ENCODE results near the gene PDXK.
"Not testable (repeated sequence)": the region's sequence is repeated elsewhere in the genome, so short reads cannot be mapped to it uniquely, and the experiment has no call there.

PDXK gene

DNA sequence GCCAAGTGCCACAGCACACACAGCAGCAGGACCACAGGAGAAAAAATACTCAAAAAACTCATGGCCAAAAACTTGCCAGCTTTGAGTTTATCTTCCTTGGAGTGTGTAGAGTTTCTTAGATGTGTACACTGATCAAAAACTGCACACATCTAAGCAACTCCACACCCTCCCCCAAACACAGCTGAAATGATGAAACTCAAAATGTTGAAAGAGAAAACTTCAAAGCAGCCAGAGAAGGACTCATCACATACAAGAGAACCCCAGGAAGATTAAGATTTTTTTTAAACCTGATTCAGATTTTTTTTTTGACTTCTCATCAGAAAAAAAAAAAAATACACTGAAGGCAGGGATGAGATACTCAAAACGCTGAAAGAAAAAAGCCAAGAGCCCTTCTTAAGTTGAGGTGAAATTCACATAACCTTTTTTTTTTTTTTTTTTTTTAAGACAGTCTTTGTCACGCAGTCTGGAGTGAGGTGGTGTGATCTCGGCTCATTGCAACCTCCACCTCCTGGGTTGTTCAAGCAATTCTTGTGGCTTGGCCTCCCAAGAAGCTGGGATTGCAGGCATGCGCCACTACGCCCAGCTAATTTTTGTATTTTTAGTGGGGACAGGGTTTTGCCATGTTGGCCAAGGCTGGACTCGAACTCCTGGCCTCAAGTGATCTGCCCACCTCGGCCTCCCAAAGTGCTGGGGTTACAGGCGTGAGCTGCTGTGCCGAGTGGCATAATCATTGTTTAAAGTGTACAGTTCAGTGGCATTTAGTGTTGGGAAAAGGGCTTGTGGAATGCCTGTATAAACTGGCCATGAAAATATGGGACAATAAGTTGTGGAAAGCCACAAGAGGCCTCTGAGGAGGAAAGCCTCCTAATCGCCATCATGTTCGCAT, 20.9 kb upstream of the PDXK start:
- no peak for DNase-seq

DNA sequence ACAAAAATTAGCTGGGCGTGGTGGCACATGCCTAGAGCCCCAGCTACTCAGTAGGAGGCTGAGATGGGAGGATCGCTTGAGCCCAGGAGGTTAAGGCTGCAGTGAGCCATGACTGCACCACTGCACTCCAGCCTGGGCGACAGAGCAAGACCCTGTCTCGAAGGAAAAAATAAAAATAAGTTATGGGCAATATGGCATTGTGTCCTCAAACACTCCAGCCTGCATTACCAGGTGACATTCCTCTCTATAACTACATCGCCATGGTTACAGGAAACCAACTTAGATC, 19.5 kb upstream of the PDXK start:
- not testable (repeated sequence) for DNase-seq

DNA sequence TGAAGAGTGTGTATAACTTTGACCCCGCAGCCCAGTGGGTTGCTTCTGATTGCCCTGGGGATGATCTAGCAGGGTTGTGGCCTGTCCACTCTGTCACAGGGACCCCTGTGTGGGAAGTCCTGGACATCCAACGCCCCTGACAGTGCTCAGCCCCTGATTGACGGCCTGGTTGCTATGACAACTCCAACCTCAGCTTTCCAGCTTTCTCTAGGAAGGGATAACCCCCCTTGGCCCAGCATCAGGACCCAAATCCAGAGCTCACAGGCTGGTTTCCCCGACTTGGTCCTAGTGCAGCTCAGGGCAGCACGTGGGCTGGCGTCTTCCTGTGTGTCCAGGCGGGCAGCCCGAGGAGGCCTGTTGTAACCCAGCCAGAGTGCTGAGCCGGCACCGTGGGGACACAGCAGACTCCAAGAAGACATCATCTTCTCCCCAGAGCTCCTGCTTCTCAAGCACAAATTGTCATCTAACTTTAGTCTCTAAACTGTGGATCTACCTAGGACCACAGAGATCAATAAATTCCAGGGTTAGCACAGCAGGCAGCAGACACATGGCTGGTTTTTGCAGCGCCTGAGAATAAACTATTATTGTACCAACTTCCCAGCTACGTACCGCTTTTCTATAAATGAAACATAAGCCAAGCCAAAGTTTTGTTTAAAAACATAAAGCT, 18.9 kb upstream of the PDXK start:
- no peak for DNase-seq

DNA sequence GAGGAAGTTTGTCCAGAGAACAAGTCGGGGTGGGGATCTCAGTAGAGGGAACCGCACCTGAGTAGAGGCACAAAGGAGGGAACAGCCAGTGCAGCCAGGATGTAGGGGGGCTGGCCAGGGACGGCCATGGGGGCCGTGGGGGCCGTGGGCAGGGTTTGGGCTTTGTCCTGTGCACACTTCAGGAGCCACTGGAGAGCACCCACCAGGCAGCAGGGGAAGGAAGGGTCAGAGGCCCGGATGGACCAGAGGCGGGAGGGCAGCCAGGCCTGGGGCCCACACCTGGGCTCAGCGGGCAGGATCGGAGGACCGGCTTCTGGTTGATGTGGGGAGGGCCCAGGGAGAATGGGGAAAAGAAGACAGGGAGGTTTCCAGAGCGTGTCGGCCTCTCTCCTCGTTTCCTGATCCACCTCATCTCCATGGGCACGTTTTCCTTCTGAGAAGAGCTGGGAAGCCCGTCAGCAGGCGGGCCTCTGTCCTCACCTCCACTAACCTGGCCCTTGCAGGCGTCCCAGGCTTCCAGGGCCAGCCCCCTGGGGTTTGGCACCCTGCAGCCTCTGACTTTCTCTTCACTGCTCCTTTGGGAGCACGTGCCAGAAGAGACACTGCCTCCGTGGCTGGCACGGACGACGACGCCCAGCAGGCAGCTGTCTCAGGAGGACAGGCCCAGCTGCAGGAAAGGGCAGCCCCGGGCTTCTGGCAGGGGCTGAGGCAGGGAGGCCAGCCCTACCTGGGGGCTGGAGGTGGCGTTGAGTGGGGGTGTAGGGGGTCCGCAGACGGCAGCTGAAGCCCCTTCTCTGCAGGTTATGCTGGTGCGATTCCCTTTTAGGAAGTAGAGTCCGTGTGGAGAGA, 16.8 kb upstream of the PDXK start:
- DNase-seq = no peak

DNA sequence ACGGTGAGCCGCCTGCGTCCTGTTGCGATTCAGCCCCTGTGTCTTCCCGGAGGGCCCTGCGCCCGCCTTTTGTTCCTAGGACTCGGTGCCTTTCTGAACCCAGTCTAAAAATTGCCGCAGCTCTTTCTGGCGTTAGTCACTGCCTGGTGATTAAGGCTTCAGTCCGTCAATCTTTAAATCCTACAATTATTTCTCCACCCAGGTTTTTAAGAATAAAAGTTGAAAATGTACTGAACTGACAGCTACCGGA, 16.2 kb upstream of the PDXK start:
- DNase-seq = no peak

DNA sequence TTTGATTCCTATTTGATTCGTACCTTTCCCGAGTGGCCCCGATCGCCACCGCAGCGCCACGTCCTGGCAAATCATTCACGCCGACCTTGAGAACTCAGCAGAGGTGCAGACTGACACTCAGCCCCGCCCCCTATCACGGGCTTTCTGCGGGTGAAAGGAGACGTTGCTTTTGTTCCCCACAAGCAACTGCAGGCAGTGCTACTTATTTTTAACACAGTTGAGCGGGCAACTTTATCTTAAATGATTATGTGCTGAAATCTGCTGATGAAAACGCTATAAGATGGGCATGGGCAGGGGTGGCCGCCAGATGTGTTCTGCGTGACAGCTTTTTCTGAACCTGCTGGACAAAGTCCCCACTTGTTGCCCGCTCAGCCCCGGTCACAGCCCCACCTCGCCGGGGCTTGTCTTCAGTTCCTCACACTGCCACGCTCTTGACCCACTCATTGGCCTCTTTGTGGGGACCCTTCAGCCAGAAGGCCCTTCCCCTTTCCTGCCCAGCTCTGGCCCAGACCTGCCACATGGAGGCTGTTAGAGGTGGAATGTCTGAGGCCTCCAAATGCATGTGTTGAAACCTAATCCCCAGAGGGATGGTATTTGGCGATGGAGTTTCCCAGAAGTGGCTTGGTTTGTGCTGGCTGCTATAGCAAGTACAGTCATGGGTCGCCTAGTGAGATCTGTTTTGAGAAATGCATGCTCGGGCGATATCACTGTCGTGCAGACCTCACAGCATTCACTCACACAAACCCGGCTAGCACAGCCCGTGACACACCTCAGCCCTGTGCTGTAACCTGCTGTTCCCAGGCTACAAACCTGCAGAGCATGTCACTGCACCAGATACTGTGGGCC, 15.7 kb upstream of the PDXK start:
- DNase-seq = no peak

DNA sequence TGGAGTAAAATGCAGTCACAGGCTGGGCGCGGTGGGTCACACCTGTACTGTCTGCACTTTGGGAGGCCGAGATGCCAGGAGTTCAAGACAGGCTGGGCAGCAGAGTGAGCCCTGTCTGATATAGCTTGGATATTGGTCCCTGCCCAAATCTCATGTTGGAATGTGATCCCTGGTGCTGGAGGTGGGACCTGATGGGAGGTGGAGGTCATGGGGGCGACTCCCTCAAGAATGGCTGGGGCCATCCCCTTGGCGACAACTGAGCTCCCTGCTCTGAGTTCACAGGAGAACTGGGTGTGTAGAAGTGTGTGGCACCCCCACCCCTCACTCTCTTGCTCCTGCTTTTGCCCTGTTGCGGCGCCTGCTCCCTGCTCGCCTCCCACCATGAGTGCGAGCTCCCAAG, 11.5 kb upstream of the PDXK start:
- DNase-seq = no peak

DNA sequence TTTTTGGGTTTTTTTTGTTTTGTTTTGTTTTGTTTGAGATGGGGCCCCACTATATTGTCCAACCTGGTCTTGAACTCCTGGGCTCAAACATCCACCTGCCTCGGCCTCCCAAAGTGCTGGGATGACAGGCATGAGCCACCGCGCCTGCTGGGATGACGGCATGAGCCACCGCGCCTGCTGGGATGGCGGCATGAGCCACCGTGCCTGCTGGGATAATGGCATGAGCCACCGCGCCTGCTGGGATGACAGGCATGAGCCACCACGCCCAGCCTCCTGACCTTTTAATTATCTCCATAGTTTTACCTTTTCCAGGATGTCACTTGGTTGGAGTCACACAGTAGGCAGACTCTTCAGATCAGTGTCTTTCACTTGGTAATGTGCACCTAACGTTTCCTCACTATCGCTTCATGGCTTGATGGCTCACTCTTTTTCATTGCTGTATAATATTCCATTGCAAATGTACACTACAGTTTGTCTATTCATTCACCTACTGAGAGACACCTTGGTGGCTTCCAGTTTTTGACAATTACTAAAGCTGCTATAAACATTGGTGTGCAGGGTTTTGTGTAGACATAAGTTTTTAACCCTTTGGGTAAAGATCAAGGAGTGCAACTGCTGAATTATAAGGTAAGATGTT, 10.1 kb upstream of the PDXK start:
- DNase-seq = no peak

DNA sequence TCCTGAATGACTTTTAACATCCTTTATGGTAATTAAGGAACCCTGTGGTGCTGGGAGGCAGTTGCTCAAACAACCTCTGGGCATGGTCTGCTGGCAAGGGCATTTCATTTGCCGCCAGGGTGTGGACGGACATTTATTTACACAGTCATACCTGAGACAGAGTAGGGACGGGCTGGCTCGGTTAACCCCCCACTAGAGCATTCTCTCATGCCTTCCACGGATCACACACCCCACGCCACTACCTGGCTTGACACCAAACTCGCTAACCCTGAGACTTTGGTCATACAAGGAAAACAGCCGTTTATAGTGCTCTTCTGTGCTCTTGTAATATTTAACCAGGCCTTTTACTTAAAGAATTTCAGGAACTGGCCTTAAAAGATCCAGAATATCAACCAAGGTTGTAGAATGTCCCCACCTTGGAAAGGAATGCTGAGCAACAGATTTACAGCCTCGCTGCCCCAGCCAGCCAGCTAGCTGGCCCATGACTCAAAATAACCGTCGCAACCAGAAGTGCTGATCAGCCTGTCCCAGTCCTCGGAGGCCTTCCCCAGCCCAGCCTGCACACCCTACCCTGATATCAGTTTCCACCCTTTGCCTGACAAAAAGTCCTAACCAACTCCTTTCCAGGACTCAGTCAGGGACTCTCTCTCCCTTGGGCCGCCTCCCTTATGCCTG, 6.5 kb upstream of the PDXK start:
- DNase-seq = no peak

DNA sequence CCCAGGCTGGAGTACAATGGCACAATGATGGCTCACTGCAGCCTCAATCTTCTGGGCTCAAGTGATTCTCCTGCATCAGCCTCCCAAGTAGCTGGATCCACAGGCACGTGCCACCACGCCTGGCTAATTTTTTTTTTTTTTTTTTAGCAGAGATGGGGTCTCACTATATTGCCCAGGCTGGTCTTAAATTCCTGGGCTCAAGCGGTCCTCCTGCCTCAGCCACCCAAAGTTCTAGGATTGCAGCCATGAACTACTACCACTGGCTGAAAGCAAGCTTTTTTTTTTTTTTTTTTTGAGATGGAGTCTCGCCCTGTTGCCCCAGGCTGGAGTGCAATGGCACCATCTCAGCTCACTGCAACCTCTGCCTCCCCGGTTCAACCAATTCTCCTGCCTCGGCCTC, 5.8 kb upstream of the PDXK start:
- DNase-seq = not testable (repeated sequence)

DNA sequence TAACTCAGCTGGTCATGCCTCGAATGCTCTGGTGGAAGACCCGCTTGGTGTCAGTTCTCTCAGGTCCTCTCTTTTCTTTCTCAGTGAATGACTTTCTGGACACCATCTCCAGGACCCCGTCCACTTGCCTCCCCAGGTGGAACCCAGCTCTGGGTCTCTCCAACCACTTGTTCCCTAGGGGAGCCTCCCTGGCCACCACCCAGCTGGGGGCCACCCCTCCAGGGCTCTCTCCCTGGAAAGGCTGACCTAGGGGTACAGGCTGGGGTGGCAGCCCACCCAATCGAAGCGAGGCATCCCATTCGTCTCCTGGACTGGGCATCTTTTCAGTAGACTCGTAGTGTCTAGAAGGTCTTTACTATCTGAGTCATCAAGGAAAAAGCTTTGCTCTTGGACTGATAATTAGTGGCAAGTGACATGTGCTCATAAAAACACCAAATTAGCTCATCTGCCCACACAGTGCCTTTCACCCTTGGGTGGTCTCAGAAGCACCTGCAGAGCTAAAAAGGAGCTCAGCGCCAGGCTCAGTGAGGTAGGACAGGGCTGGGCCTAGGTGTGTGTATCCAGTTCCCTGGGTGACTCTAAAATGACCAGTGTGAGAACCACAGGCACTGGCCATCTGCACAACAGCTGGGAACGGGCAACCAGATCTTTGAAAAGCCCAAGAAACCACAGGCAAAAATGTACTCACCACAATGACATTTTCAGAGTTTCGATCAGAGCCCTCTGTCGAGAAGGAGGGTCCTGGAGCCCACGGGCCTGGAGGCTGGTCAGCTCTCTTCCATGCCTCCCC, 2.4 kb upstream of the PDXK start:
- no peak for DNase-seq

DNA sequence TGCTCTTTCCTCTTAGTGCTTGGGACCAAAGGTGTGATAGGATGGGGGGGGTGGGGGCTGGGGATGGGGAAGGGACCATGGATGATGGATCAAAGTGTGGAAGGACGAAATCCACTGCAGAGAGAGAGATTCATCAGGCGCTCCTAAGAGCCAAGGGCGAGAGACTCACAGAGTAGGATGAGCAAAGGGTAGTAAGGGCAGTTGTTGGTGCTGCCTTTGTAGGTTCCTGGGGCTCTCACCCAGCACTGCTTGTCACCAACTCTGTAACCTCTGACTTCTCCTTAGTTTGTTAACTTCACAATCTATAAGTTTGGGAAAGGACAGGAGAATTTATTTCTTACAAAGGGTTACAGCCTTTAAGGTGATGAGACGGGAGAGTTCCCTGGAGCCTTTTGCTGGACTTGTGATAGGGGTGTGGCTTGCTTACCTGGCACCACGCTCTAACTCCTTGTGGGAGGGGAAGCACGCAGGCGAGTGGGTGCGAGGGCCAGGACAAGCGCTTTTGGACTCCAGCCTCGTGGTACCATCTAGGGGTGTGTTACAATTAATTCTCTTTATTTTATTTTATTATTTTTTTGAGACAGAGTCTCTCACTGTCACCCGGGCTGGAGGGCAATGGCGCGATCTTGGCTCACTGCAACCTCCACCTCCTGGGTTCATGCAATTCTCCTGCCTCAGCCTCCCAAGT, 1.6 kb upstream of the PDXK start:
- no peak for DNase-seq

DNA sequence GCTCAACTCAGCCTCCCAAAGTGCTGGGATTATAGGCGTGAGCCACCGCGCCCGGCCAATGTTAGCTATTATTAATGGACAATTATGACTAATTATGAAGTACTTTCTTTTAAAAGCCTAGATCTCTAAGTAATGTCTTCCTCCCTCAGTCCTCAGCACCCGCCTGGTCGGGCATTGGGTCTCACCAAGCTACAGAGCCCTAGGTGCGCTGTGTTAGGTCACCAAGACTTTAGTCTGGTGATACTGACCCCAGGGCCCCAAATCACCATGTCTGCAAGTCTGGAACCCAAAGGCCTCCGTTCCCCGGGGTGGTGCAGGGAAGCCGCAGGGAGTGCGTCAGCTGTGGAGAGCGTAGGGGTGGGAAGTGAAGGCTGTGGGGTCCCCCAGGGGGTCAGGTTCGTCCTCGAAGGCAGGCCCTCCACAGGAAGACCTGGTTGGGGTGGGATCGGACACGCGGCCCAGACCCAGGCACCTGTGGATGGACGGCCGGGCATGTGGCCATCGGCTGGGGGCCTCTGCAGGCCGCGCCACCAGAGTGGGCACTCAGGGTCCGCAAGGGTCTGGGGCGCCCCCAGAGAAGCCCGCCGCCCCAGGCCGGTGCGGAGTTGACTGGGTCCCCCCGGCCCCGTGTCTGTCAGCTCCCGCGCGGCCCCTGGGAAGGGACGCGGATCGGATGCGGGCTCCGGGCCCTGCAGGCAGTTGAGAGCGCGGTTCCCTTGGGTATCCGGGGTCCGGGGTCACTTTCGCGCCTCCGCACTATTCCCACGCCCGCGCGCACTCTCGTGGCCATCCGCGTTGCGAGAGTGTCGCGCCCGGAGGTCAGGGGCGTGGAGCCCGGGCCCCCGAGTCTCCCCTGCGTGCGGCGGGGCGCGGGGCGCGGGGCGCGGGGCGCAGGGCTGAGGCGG, 710 bp upstream of the PDXK start:
- no peak for DNase-seq

DNA sequence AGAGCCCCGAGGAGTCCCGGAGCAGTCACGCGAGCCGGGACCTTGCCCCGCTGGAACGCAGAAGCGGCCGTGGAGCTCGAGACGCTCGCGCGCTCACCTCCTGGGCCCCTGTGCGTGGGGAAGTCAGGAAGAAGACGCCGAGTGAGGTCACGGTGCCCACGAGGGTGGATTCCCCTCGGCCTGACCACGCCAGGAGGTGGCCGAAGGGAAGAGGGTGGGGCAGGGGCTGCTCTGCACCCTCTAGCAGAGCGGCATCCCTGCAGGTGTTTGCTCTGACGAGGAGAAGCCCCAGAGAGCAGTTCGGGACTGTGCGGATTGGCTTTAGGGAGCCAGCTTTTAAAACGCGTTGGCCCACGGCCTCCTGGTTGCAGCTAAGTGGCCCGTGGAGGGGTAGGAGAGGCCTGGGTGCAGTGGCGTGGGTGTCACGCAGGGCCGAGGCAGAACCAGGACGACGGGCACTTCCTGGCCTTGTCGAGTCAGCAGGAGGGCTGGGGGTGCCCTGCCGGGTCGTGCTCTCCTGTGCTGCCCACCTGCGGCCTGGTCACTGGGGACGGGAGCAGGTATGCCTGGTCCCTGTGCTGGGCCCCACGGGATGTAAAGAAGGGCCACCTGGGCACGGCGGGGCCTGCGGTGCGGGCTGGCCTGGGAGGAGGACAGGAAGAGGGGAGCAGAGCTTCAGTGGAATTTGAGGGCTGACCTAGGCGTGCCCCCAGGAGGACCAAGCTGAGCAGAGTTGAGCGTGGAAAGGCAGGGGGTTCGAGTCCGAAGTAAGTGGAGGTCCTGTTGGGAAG, 1.0 kb downstream of the PDXK start:
- DNase-seq = peak; percentile 40

DNA sequence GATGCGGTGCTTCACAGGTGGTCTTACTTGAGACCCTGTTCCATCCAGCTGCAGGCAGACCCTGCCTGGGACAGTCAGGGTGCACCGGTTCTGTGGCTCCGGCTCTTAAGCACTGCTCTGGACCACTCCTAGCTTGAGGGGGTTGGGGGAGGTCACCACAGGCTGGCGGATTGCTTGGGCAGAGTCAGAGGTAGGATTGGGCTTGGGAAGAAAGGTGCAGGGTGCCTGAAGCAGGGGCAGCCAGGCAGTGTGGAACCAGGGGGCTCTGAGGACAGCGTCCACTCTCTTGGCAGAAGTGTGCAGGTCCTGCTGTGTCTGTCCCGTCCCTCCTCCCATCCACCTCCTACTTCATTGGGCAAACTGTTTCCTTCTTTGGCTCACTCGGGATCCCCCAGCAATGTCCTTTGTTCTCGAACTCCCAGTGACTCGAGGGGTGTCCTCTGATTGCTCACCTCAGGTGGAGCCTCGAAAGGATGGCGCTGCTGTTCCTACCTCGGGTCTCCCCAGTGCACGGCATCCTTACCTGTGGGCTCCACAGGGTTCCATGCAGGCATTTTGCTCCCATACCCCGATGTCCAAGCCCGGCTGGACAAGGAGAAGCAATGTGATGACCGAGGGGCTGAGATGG, 1.7 kb downstream of the PDXK start:
- DNase-seq = no peak

DNA sequence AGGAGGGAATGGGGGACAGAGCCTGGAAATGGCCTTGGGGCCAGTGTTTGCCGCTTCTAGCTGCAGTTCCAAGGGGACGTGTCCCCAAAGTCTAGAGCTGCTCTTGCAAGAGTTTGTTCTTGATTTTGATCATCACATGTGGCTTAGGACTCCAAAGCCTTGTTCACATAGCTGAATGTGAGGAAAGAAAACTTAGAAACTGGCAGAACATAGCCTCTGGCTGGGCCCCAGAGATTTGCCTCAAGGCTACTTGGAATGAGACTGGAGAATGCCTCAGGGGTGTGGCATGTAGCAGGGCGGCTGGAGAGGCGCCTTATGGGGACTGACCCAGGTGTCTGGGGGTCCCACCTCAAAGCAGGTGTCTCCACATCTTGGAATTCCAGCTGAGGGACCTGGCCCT, 2.3 kb downstream of the PDXK start:
- DNase-seq = no peak

DNA sequence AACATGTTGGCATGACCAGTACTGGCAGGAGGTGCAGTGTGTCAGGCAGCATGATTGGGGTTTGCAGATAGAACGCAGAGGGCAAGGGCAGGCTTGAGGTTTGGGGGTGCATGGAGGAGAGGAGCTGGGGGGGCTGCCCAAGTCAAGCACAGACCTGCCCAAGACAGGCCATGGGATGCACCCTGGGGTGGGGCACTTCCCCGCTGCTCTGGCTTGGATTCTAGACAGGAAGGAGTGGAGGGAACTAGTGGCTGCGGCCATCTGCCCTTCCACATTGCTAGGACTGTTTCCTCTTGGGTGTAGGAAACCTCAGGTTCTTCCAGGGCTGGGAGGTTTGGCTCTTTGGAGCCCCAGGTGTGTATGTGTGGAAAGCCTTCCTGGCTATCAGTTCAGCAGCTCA, 3.0 kb downstream of the PDXK start:
- DNase-seq = no peak

DNA sequence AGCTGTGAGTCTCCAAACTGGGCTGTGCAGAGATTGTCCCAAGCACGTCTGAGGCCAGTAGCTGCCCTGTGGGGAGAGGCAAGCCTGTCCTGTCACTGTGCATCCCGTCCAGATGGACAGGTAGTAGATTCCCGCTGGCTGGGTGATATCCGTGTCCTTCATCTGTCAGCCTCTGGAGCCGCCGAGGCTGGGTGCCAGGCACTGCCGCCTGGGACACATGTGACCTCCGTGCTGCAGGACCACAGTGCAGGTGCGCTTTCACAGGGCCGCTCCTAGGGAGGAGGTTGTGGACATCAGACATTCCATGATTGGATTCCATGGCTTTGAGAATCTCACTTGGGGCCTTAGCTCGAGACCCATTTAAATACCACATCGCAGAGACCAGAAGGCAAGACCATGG, 4.7 kb downstream of the PDXK start:
- no peak for DNase-seq

All from activated naive CD4-positive, alpha-beta T cell treated with Interleukin-2 at 50 U/mL for 16 hours (primary cell).